ENCODE measurements around the gene TERT. TPM values are rescaled to one million over a fixed set of nuclear protein-coding genes. Genes with fewer than 3 reads are reported as not detected.

The TERT gene
- total and polyA plus RNA-seq, 2 of the 13 experiments (the other 11 are each of a cell fraction or from before 2014, with no cell fraction given): 4.3 to 5.9 TPM

Small RNAs within 50 kb of the gene (microRNA-seq; reads per million reads assigned to microRNA genes)
- gene MIR4457: not detected

Small RNAs within 50 kb of the gene (small RNA-seq; reads per million reads assigned to genes)
- 0 reads per million in 3 experiments for gene MIR4457 (ENCODE audit: insufficient read depth in 2 of 3, insufficient read length in 3 of 3, low read depth in 2 of 3, low replicate concordance in 1 of 3)

Other genes starting within 250 kb of the TERT start
- gene SLC12A7, start 183.0 kb downstream of the TERT start, total RNA-seq (2016; rRNA removed; fragmentation: Illumina TruSeq; extraction: Trizol): 7.4 and 14.0 TPM in 2 replicates
- 18.5 and 25.6 TPM in 2 replicates for gene SLC12A7, start 183.0 kb downstream of the TERT start, polyA plus RNA-seq (2011; rRNA removed)
- 0.02 TPM in 1 of 2 replicates, not detected in the other for gene SLC6A19, start 93.5 kb downstream of the TERT start, total RNA-seq (2016; rRNA removed; fragmentation: Illumina TruSeq; extraction: Trizol)
- gene SLC6A19, start 93.5 kb downstream of the TERT start, polyA plus RNA-seq (2011; rRNA removed): 0.01 TPM in 1 of 2 replicates, not detected in the other
- not detected in 2 replicates for gene SLC6A18, start 69.7 kb downstream of the TERT start, total RNA-seq (2016; rRNA removed; fragmentation: Illumina TruSeq; extraction: Trizol)
- gene SLC6A18, start 69.7 kb downstream of the TERT start, polyA plus RNA-seq (2011; rRNA removed): not detected in 2 replicates
- gene CLPTM1L, start 50.0 kb upstream of the TERT start, total RNA-seq (2016; rRNA removed; fragmentation: Illumina TruSeq; extraction: Trizol): 65.4 and 124 TPM in 2 replicates
- 80.3 and 99.3 TPM in 2 replicates for gene CLPTM1L, start 50.0 kb upstream of the TERT start, polyA plus RNA-seq (2011; rRNA removed)
- not detected in 2 replicates for gene SLC6A3, start 150.4 kb upstream of the TERT start, total RNA-seq (2016; rRNA removed; fragmentation: Illumina TruSeq; extraction: Trizol)
- 0.01 and 0.12 TPM in 2 replicates for gene SLC6A3, start 150.4 kb upstream of the TERT start, polyA plus RNA-seq (2011; rRNA removed)
- 16.0 and 29.8 TPM in 2 replicates for gene LPCAT1, start 228.9 kb upstream of the TERT start, total RNA-seq (2016; rRNA removed; fragmentation: Illumina TruSeq; extraction: Trizol)
- 90.6 and 115 TPM in 2 replicates for gene LPCAT1, start 228.9 kb upstream of the TERT start, polyA plus RNA-seq (2011; rRNA removed)

Measured in HepG2 (cell line).